ENCODE data around the gene DNAJB2.
"Not testable (repeated sequence)": the region's sequence is repeated elsewhere in the genome, so short reads cannot be mapped to it uniquely, and the experiment has no call there.

Gene DNAJB2

GRCh38 chr2:219308142-219309101 is 29.3 kb downstream of the DNAJB2 start:
- TF ChIP-seq ZFX (IDR thresholded peaks at IDR 0.05) = no peak
- no peak for TF ChIP-seq CTCF (conservative IDR thresholded peaks at IDR 0.05)
- H3K27ac ChIP-seq = no peak overlapping the region

- TF ChIP-seq CTCF (conservative IDR thresholded peaks at IDR 0.05) = no peak
- no peak for TF ChIP-seq ZFX (IDR thresholded peaks at IDR 0.05)
These were observed 30.1 kb downstream of the DNAJB2 start, which contains the start of gene PTPRN for GRCh38 chr2:219309278-219309677. PTPRN (minus strand) TSS chr2:219309401; CDS start chr2:219309332, 69 bp downstream.

DNA sequence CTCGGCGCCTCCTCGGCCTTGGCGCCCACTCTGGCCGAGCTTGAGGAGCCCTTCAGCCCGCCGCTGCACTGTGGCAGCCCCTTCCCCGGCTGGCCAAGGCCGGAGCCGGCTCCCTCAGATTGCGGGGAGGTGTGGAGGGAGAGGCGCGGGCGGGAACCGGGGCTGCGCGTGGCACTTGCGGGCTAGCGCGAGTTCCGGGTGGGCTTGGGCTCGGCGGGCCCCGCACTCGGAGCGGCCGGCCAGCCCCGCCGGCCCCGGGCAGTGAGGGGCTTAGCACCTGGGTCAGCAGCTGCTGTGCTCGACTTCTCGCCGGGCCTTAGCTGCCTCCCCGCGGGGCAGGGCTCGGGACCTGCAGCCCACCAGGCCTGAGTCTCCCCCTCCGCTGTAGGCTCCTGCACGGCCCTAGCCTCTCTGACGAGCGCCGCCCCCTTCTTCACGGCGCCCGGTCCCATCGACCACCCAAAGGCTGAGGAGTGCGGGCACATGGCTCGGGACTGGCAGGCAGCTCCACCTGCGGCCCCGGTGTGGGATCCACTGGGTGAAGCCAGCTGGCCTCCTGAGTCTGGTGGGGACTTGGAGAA is 33.6 kb downstream of the DNAJB2 start:
- H3K27ac ChIP-seq = not testable (repeated sequence)

More at GRCh38 chr2:219309278-219309677, 30.1 kb downstream of the DNAJB2 start, which contains the start of gene PTPRN:
- H3K27ac ChIP-seq = no peak within 1 kb of the TSS

DNA sequence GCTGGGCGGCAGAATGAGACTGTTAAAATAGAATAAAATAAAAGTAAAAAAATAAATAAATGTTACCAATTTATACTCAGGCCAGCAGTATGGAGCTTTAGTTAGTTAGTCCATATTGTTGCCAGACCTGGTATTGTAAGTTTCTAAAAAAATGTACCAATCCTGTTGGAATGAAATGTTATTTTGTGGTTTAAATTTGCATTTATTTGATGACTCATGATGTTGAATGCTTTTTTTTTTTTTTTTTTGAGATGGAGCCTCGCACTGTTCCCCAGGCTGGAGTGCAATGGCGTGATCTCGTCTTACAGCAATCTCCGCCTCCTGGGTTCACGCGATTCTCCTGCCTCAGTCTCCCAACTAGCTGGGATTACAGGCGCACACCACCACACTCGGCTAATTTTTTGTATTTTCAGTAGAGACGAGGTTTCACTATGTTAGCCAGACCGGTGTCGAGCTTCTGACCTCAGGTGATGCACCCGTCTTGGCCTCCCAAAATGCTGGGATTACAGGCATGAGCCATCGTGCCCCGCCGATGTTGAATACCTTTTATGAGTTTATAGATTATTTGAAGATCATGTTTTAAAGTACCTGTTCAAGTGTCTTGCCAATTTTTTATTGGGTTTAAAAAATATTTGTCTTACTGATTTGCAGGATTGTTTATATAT is 35.8 kb downstream of the DNAJB2 start:
- H3K27ac ChIP-seq = no peak overlapping the region
- TF ChIP-seq ZFX (IDR thresholded peaks at IDR 0.05) (no peak), CTCF (conservative IDR thresholded peaks at IDR 0.05) (no peak)

DNA sequence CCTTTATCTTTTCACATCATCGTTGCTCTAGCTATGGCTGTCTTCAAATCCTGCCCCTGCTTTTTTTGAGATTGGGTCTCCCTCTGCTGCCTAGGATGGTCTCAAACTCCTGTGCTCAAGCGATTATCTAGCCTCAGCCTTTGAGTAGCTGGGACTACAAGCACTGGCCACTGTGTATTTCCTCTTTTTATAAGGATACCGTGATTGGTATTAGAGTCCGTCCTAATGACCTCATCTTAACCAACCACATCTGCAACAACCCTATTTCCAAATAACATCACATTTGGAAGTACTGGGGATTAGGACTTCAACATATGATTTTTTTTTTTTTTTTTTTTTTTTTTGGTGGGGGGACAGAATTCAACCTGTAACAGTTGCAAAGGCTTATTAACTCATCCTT is 44.3 kb downstream of the DNAJB2 start:
- TF ChIP-seq ZFX (IDR thresholded peaks at IDR 0.05) (no peak), CTCF (conservative IDR thresholded peaks at IDR 0.05) (no peak)
- no peak overlapping the region for H3K27ac ChIP-seq

- no peak for TF ChIP-seq CTCF (conservative IDR thresholded peaks at IDR 0.05)
- no peak for TF ChIP-seq ZFX (IDR thresholded peaks at IDR 0.05)
- no peak overlapping the region for H3K27ac ChIP-seq
These were observed 46.0 kb downstream of the DNAJB2 start for GRCh38 chr2:219325136-219325535.

DNA sequence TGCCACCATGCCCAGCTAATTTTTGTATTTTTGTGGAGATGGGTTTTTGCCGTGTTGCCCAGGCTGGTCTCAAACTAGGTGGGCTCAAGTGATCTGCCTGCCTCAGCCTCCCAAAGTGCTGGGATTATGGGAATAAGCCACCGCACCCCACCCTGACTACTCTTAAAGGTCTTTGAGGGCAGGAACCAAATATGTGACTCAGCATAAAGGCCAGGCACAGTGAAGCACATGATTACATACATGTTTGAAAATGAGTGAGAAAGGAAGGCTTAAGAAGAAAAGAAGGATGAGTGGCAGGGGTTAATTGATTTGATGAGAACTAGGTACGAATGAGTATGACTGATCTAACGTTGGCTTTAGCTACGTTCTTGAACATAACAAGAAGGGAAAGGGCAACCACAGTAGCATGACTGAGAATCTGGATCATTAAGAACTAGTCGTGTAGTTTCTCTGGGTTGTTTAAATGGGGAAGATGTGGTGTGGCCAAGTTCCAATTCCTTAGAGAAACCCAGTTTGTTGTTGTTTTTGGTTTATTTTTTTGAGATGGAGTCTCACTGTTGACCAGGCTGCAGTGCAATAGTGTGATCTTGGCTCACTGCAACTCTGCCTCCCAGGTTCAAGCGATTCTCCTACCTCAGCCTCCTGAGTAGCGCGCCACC is 46.6 kb downstream of the DNAJB2 start:
- no peak for TF ChIP-seq CTCF (conservative IDR thresholded peaks at IDR 0.05)
- no peak for TF ChIP-seq ZFX (IDR thresholded peaks at IDR 0.05)
- H3K27ac ChIP-seq = no peak overlapping the region

Data from C4-2B (cell line).